Stimulated activated CD4-positive, alpha-beta T cell treated with anti-CD3 and anti-CD28 coated beads, Interleukin-2, amount 100 ng/mL, for 48 hours (primary cell): Measurements from ENCODE around the gene CNOT1.

Experiments used
- DNase-seq, 2 donors: peaks; one replicate each; pipeline ENCODE4 v3.0.0-alpha.2; 2020

Gene CNOT1

DNA sequence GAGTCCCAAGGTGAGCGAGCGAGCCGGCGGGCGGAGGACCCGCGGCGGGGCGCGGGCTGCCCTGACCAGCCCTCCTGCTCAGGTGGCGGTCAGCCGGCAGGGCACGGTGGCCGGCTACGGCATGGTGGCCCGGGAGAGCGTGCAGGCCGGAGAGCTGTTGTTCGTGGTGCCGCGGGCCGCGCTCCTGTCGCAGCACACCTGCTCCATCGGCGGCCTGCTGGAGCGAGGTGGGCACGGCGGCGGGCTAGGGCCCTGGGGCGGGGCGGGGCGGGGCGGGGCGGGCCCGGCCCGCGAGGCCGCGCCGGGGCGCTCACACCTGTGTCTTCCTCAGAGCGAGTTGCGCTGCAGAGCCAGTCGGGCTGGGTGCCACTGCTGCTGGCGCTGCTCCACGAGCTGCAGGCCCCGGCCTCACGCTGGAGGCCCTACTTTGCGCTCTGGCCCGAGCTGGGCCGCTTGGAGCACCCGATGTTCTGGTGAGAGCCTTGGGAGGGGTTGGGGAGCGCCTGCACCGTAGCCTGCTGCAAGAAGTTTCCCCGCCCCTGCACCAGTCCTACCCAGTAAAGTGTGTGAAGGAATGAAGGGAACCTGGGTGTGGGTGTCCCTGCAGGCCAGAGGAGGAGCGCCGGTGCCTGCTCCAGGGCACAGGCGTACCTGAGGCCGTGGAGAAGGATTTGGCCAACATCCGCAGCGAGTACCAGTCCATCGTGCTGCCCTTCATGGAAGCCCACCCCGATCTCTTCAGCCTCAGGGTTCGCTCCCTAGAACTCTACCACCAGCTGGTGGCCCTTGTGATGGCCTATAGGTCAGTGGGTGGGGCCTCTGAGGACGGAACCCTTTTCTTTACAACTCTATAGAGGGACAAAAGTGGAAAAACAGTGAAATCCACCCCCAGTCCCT is 113.5 kb downstream of the CNOT1 start:
- peak in 1 of 2 donors; percentile 42 for DNase-seq

DNA sequence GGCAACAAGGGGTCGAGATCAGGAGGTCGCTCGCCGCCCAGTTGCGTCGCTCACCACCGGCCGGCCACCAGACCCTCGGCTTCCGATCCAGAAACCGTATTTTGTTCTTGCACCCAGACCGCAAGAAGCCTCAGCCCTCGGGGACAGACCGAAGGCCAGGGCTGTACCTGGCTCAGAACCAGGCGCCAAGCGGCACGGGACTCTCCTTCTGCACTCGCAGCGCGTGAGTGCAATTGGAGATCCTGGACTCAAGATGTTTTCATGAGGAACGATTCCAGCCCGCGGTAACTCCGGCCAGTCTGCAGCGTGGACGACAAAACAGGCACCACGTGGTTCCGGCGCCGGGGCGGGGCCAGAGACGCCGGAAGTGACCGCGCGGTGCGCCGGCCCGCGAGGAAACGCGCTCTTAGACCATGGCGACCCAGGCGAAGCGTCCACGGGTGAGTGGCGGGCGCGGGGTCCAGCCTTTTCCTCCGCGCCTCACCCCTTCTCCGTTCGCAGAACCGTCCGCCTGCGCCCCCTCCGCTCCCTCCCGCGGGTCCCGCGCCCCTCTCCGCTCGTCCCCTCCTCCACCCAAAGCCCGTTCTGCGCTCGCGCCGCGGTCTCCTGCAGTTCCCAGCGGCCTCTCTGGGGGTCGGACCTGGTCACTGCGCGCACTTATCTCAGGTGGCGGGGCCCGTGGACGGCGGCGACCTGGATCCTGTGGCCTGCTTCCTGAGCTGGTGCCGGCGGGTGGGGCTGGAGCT is 114.3 kb downstream of the CNOT1 start, which contains the start of gene SETD6:
SETD6 (plus strand) TSS at position 393 of the 746 bp plus-strand sequence; CDS start at position 414, 21 bp downstream.
- peak; percentile 71 to 72 for DNase-seq

DNA sequence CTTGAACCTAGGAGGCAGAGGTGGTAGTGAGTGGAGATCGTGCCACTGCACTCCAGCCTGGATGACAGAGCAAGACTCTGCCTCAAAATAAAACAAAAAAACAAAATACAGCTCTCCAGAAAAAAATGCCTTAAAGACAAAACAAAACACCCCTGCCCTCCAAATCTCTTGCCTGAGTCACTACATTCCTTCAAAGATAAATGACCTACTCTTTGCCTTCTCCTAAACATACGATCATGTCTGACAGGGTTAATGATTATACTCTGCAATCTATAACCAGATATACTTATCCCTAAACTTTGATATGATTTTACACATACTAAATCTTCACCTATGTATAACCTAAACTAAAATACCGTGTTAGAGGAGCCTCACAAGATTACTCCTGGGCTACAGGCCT is 115.8 kb downstream of the CNOT1 start:
- DNase-seq, result no peak

DNA sequence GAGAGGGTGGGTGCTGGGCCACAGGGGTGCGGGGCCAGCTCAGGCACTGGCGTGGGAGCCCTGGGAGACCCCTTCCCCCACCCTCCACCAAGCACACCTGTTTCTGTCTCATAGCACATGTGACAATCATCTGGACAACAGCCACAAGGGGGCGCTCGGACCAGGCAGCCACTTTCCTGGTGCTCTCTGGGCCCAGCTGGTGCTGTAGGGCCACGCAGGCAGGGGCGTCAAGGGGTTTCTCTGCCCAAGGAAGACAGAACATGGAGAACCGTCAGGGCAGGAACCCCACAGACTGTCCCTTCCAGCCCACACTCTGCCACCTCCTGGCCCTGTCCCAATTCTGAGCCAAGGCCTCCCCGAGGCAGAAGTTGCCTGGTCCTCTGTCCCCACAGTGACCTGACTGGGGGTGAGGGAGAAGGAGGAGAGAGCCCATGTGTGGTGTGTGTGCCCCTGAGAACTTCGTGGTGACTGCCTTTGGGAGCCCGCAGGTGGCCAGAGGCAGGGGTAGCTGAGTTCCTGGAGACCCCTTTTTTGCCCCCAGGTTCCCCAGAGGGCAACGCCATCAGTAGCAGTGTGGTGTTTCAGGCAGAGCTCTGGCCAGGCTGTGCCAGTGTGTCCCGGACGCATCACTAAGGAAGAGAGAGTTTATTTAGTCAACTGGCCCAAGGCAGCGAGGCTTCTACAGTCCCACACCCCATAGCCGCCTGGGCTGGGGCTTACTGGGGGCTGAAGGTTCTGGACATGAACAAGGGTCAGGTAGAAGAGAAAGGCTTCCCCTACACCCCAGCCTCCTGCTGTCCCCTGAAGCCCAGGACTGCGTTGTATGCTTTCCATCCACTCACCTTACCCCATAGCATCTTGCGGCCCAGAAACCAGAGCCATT is 117.5 kb downstream of the CNOT1 start:
- DNase-seq, result peak; percentile 88 to 89

DNA sequence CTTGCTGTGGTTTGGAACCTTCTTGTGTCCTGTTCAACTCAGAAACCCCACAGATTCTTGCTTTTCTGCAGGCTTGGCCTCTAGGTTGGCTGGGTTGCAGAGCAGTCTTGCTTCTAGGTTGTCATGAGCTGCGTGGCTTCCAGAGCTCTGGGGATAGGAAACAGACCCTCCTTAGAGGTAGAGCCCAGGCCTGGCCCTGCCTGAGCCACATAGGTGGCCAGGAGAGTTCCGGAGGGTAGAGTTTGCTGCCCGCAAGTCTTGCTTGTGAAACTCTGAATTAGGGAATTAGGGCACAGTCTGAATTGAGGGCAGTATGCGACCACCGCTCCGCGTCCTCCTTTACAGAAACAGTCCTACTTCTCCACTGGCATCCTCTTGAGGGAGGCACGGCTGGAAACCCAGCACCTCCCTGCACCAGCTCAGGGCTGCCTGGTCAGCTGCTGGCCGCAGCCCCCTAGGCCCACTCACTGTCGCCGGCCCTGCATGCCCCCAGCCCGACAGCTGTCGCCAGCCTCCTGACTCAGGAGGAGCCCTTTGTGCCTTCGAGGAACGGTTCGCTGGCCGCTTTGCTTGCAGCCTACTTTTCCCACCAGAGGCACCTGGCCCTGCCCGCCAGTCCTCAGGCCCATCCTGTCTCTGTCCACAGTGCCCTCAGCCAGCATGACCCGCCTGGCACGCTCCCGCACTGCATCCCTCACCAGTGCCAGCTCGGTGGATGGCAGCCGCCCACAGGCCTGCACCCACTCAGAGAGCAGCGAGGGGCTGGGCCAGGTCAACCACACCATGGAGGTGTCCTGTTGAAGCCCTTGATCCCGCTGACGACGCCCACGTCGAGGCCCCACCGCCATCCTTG is 118.6 kb downstream of the CNOT1 start:
- no peak for DNase-seq

DNA sequence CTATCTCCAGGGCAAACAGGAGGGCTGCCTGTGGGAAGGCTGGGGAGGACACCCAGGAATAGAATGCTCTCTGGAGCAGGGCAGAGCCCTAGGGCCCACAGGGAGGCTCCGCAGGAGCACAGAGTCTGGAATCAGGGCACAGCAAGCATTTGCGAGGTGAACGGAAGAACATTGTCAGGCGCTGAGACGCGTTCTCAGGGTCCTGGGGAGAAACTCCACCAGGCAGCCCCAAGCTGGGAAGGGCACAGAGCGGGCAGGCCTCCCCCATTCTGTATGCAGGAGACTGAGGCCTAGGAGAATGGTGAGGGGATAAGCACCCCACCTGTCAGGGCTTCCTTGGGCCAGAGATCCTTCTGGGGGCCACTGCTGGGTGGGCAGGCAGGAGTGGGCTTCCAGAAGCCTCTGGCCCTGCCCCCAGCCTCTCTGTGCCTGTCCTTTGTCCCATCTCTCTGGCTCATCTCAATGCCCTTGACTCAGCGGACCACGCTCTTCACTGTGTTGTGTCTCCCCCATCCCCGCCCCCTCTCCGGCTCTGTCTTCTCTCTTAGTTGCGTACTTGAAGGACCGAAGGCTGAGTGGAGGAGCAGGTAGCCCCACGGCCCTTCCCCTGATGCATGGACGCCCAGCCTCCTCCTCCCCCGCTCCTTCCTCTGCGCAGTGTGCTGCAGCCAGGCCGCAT is 119.4 kb downstream of the CNOT1 start:
- DNase-seq, result no peak

DNA sequence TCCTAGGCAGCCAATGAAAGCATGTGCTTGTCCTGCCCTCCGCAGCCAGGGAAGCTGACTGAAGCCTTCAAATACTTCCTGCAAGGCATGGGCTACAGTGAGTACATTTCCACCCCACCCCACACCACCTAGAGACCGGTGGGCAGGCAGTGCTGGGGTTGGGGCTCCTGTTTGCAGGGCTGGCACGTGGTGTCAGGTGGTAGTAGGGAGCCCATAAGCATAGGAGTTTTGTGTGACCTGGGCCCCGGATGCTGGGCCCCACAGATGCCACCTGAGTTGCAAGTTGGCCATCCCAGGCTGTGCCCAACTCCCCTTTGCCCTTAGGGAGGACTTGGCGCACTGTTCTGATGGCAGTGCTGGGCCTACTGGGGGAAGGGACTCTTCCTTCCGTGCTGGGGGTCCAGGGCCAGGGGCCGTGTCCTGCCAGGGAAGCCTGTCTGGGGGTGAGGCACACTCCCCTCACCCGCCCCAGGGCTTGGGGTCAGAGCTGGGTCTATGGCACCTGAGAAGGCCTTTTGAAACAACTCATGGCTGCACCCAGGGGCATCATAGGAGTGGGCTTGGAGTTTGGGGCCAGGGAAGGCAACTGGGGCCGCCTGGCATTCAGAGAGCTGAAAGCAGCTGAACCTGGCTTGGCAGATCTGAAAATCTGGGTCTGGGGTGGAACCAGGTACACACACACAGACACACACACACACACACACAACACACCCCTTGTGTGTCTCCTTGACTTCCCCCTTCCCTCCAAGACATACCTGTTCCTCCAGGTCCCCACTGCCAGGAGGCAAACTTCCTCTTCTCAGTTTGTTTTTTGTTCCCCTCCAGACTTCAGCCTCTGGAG is 120.2 kb downstream of the CNOT1 start:
- no peak for DNase-seq

DNA sequence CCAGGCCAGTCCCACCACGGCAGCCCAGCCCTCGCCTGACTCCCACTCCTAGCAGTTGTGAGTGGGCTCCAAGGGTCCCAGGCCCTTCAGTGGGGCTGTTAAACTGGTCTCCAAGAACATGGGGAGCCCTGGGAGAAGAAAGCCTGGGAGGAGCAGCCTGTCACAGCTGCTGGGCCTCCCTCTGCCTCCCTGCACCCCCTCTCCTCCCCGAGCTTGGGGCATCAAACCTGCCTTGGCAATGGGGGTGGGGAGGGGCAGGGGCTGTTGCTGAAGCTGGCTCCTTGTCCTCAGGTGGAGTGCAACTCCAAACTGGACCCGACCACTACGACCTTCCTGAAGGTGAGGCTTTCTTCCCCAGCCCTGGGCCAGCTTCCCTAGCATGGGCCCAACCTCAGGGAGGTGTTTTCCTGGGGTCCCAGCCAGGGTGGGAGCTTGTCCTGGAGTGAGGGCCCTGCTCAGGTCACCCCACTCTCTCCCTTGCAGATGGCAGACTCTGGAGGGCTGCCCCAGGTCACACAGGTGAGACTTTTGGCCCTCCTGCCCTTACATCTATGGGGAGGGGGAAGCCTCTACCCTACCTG is 120.9 kb downstream of the CNOT1 start:
- DNase-seq, result no peak

DNA sequence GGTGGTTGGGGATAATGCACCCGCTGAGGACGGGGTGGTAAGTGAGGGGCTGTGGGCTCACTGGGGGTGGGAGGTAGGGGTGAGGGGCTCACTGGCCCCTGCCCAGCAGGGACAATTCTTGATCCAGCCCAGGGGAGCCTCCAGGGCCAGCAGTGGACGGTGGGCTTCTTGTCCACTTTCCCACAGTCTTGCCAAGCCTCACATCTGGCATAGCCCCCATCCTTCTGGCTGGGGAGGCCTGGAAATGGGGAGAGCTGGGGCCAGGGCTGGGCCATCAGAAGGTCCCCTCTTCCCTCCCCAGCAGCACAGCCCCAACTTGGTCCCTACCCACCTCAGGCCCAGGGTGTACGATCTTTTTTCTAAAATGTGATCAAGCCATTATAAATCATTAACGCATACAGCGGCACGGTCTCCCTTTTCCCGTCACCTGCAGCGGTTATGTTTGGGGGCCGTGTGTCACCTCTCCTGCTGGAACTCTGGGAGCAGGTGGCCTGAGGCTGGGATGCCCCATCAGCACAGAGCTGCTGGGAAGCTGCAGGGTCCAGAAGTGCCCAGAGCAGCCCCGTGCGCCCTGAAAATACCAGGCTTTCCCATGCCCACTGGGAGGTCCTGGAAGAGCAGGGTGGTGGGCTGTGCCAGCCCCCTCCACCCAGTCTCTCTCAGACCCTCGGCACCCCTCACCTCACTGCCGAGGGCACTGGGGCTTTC is 121.5 kb downstream of the CNOT1 start:
- no peak for DNase-seq

DNA sequence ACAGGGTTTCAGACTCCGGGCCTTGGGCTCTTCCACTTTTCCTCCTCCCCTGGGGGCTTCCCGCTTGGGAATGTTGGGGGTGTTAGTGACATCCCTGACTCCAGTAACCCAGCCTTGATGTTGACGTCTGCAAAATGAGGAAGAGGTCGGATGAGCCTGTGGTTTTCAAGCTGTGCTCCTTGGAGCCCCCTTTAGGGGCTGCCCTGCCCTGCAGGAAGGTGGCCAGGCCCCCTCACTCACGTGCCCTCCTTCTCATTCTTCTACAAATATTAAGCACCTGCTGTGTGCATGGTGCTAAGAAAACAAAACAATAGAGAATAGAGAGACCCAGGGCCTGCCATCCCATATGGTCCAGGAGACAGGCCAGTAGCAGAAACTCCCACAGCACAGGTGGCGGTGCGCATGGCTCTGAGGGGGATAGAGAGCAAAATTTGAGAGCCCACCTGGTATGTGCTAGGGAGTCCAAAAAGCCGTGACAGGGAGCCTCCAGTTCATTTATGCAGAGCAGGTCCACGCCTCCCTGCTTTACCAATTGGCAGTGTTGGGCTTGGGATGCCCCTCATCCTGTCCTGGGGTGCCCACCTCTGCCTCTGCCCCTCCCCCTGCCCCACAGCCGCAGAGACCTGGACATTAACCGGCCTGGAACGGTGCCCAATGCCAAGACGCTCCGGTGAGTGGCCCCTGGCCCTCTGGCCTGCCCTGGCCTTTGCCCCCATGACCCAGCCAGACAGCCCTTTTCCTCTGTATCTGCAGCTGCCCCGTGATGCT is 122.2 kb downstream of the CNOT1 start:
- no peak for DNase-seq

DNA sequence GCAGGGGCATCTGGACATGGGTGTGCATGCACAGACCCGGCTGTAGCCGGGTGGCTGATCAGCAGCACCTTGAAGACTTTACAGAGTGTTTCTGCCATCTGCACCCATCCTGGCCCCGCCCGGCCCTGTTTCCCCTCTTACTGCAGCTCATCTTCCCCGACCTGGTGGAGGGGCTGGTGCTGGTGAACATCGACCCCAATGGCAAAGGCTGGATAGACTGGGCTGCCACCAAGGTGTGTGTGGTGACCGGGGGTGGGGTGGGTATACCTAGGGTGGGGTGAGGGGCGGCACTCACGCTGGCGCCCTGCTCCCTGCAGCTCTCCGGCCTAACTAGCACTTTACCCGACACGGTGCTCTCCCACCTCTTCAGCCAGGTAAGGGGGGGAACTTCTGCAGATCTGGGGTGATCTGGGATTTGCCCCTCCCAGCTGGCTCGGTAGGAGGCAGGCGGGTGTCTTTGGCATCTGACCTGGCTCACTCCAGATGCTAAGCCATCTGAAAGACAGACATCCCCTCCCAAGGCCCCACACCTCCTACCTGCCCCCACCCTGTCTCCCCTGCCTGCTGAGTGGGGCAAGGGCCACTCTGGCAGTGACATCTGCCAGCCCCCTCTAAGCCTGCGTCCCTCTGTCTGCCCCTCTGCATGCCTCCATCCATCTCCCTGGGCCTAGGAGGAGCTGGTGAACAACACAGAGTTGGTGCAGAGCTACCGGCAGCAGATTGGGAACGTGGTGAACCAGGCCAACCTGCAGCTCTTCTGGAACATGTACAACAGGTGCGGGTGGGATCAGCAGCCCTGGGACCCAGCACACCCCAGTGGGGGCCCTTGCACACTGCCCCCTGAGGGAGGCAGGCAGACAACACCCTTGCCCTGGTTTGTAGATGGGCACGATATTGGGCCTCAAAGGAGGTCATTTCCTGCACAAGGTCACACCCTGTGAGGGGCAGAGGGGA is 123.1 kb downstream of the CNOT1 start:
- no peak for DNase-seq

DNA sequence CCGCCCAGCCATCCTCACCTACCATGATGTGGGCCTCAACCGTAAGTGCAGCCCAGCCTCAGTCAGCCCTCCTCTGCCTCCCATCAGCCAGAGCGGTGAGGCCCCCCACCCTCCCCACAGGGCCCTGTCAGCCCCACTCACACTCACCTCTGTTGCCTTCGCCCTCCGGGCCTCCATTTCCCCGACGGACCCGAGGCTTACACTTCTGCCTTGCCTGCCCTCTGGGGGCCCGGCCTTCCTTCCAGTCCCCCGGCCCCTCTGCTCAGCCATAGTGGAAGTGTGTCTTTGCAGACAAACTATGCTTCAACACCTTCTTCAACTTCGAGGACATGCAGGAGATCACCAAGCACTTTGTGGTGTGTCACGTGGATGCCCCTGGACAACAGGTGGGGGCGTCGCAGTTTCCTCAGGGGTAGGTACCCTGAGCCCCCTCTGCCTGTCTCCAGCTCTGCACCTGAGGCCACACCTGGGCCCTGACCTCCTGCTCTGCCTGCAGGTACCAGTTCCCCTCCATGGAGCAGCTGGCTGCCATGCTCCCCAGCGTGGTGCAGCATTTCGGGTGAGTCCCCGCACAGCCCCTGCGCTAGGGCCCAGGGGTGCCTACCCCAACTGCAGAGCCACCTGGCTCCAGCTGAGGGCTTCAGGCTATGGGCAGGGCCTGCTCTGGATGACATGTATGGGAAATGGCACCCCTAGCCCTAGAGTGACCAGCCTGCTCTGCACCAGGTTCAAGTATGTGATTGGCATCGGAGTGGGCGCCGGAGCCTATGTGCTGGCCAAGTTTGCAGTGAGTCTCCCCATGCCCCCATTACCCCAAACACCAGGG is 125.5 kb downstream of the CNOT1 start:
- DNase-seq, result no peak

DNA sequence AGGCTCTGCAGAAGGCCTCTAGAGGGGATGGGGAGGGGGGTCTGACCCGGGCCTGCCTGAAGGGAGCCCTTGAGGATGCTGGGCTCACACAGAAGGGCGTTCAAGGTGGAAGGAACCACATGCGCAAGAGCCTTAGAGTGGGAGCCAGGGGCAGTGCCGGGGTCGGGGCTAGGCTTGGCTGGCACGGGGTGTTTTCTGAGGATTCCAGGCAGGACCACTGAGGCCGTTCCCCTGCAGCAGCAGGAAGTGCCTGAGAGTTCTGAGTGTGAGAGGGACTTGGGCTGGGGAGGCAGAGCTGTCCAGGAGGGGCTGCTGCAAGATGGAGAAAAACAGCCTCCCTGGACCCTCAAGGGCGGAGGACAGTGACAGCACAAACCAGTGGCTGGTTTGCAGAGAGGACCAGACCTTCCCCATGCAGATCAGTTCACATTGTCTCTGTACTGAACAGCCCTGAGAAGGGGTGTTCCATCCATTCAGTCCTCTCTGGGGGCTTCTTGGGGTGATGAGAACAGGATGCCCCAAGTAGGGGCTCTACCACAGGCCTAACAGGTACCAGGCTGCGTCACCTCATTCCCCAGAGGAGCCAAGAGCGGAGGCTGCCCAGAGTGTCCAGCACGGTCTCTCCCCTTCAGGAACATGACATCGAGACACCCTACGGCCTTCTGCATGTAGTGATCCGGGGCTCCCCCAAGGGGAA is 126.3 kb downstream of the CNOT1 start:
- DNase-seq, result no peak

DNA sequence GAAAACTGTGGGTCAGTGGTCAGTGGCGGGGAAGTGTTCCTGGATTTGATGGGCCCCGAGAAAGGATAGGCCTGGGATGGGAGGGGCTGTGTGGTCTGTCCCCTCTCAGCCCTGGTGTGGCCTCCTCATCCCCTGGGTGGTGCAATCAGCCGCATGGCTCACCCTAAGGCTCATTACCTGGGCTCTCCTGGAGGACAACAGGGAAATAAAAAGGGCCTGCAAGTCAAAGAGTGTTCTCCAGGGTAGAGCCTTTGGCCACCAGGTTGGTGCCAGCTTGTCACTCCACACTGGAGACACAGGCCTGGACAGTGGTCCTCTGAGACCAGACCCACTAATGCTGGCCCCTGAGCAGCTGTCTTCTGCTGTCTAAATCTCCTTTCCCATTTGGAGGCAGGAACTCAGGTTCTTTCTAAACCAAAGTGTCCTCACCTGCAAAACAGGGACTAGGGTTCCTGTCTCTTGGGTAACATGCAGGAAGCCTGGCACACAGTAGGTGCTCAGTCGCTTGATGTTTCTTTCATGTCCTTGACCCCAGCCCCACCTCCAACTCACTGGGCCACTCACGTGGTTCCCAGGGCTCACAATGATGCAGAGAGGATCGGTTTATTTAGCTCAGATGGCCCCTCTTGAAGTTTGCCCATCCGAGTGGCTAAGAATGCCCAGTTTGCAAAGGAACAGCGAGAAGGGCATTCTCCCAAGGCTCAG is 127.3 kb downstream of the CNOT1 start:
- DNase-seq, result no peak
